Measurements from ENCODE around the gene RLIM.
"Not testable (repeated sequence)": the region's sequence is repeated elsewhere in the genome, so short reads cannot be mapped to it uniquely, and the experiment has no call there.

The RLIM gene

GRCh38 chrX:74614093-74614909 is at the start of gene RLIM:
TSS of gene RLIM (minus strand) at chrX:74614624. CDS start at chrX:74595977, 18,647 bp downstream.
- DNase-seq (ENCODE audit: low spot score): peak; percentile 94

GRCh38 chrX:74656079-74656745 is 41.8 kb upstream of the RLIM start:
- peak; percentile 35 for DNase-seq (ENCODE audit: low spot score)

- not testable (repeated sequence) for DNase-seq (ENCODE audit: low spot score)
Measured at GRCh38 chrX:74654953-74655352, 40.5 kb upstream of the RLIM start.

- no peak for DNase-seq (ENCODE audit: low spot score)
Measured at GRCh38 chrX:74636749-74637314, 22.4 kb upstream of the RLIM start.

- DNase-seq (ENCODE audit: low spot score): peak; percentile 70
Measured at GRCh38 chrX:74613370-74614092, 893 bp downstream of the RLIM start.

- no peak for DNase-seq (ENCODE audit: low spot score)
Measured at GRCh38 chrX:74606799-74607198, 7.6 kb downstream of the RLIM start.

GRCh38 chrX:74606342-74606741 is 8.1 kb downstream of the RLIM start:
- no peak for DNase-seq (ENCODE audit: low spot score)

GRCh38 chrX:74603040-74603439 is 11.4 kb downstream of the RLIM start:
- DNase-seq (ENCODE audit: low spot score): no peak

- no peak for DNase-seq (ENCODE audit: low spot score)
Measured at GRCh38 chrX:74602142-74602541, 12.3 kb downstream of the RLIM start.

- no peak for DNase-seq (ENCODE audit: low spot score)
Measured at GRCh38 chrX:74593593-74593992, 20.8 kb downstream of the RLIM start.

- DNase-seq (ENCODE audit: low spot score): no peak
Measured at GRCh38 chrX:74585766-74586165, 28.7 kb downstream of the RLIM start.

GRCh38 chrX:74579597-74580198 is 34.7 kb downstream of the RLIM start:
- no peak for DNase-seq (ENCODE audit: low spot score)

- no peak for DNase-seq (ENCODE audit: low spot score)
Measured at GRCh38 chrX:74578137-74578536, 36.3 kb downstream of the RLIM start.

- DNase-seq (ENCODE audit: low spot score): no peak
Measured at GRCh38 chrX:74557378-74557777, 57.0 kb downstream of the RLIM start.

- DNase-seq (ENCODE audit: low spot score): no peak
Measured at GRCh38 chrX:74551934-74552333, 62.5 kb downstream of the RLIM start.

GRCh38 chrX:74550295-74550802 is 64.1 kb downstream of the RLIM start:
- peak; percentile 68 for DNase-seq (ENCODE audit: low spot score)

GRCh38 chrX:74546984-74547383 is 67.4 kb downstream of the RLIM start:
- DNase-seq (ENCODE audit: low spot score): no peak

GRCh38 chrX:74545880-74546523 is 68.4 kb downstream of the RLIM start:
- DNase-seq (ENCODE audit: low spot score): no peak

GRCh38 chrX:74540635-74541249 is 73.7 kb downstream of the RLIM start:
- DNase-seq (ENCODE audit: low spot score): no peak

- DNase-seq (ENCODE audit: low spot score): no peak
Measured at GRCh38 chrX:74536832-74537371, 77.5 kb downstream of the RLIM start.

Measured in SW480 (cell line).